ENCODE data around the gene FMNL1. TPM values are rescaled to one million over a fixed set of nuclear protein-coding genes. Genes with fewer than 3 reads are reported as not detected.

The FMNL1 gene
- total and polyA plus RNA-seq, 4 donors = 1.5 to 7.4 (median 4.8) TPM

GRCh38 chr17:45269912-45270311, 48.2 kb downstream of the FMNL1 start:
- WGBS = 89% methylated on average over 7 of the region's 7 CpGs
- Histone ChIP-seq H3K27me3 (ENCODE audit: control insufficient read depth in 4 of 4, insufficient read depth in 4 of 4, low read length in 3 of 4) (no peaks in the 10 kb centered on the region), H3K9ac (ENCODE audit: low read depth in 1 of 2, low read length in 2 of 2) (no peak overlapping the region), H3K36me3 (ENCODE audit: control insufficient read depth in 4 of 4, insufficient read depth in 3 of 4, low read depth in 1 of 4, low read length in 3 of 4) (peaks cover 22 to 54% (median 38%) of the 10 kb centered on the region in 4 donors), H3K4me1 (ENCODE audit: control insufficient read depth in 4 of 4, insufficient read depth in 4 of 4, low read length in 3 of 4) (peaks cover 3 to 25% (median 18%) of the 10 kb centered on the region in 4 donors), H3K4me3 (ENCODE audit: low read depth in 1 of 3, low read length in 3 of 3) (no peak overlapping the region), H3K27ac (ENCODE audit: low read depth in 1 of 2, low read length in 2 of 2) (no peak overlapping the region), H3K9me3 (ENCODE audit: control insufficient read depth in 4 of 4, low read length in 3 of 4) (no peaks in the 10 kb centered on the region)
- no peak for DNase-seq (ENCODE audit: low spot score)
- TF ChIP-seq RXRA (IDR thresholded peaks at IDR 0.05) (no peak), HNF4G (IDR thresholded peaks at IDR 0.05) (no peak), FOXA1 (IDR thresholded peaks at IDR 0.05) (no peak), JUND (IDR thresholded peaks at IDR 0.05) (no peak), ATF3 (IDR thresholded peaks at IDR 0.05) (no peak)
- TF ChIP-seq, protein P1, sequence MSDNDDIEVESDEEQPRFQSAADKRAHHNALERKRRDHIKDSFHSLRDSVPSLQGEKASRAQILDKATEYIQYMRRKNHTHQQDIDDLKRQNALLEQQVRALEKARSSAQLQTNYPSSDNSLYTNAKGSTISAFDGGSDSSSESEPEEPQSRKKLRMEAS (IDR thresholded peaks at IDR 0.05) = no peak

GRCh38 chr17:45270828-45271418, 49.2 kb downstream of the FMNL1 start:
- H3K4me1 ChIP-seq (ENCODE audit: control insufficient read depth in 4 of 4, insufficient read depth in 4 of 4, low read length in 3 of 4) = peaks cover 3 to 25% (median 19%) of the 10 kb centered on the region in 4 donors
- H3K4me3 ChIP-seq (ENCODE audit: low read depth in 1 of 3, low read length in 3 of 3) = no peak overlapping the region
- H3K27ac ChIP-seq (ENCODE audit: low read depth in 1 of 2, low read length in 2 of 2) = no peak overlapping the region
- H3K9me3 ChIP-seq (ENCODE audit: control insufficient read depth in 4 of 4, low read length in 3 of 4) = no peaks in the 10 kb centered on the region
- peaks cover 22 to 45% (median 36%) of the 10 kb centered on the region in 4 donors for H3K36me3 ChIP-seq (ENCODE audit: control insufficient read depth in 4 of 4, insufficient read depth in 3 of 4, low read depth in 1 of 4, low read length in 3 of 4)
- no peak overlapping the region for H3K9ac ChIP-seq (ENCODE audit: low read depth in 1 of 2, low read length in 2 of 2)
- no peak for TF ChIP-seq YY1 (IDR thresholded peaks at IDR 0.05)
- TF ChIP-seq, protein P2, sequence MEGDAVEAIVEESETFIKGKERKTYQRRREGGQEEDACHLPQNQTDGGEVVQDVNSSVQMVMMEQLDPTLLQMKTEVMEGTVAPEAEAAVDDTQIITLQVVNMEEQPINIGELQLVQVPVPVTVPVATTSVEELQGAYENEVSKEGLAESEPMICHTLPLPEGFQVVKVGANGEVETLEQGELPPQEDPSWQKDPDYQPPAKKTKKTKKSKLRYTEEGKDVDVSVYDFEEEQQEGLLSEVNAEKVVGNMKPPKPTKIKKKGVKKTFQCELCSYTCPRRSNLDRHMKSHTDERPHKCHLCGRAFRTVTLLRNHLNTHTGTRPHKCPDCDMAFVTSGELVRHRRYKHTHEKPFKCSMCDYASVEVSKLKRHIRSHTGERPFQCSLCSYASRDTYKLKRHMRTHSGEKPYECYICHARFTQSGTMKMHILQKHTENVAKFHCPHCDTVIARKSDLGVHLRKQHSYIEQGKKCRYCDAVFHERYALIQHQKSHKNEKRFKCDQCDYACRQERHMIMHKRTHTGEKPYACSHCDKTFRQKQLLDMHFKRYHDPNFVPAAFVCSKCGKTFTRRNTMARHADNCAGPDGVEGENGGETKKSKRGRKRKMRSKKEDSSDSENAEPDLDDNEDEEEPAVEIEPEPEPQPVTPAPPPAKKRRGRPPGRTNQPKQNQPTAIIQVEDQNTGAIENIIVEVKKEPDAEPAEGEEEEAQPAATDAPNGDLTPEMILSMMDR (IDR thresholded peaks at IDR 0.05; ENCODE audit: low read depth, low read length, missing input control) = peak; percentile 18
- DNase-seq (ENCODE audit: low spot score) = no peak
- no peaks in the 10 kb centered on the region for H3K27me3 ChIP-seq (ENCODE audit: control insufficient read depth in 4 of 4, insufficient read depth in 4 of 4, low read length in 3 of 4)
- WGBS = 87% methylated on average over 13 of the region's 13 CpGs

- Histone ChIP-seq H3K9me3 (ENCODE audit: control insufficient read depth in 4 of 4, low read length in 3 of 4) (no peaks in the 10 kb centered on the region), H3K4me1 (ENCODE audit: control insufficient read depth in 4 of 4, insufficient read depth in 4 of 4, low read length in 3 of 4) (peaks cover 3 to 26% (median 20%) of the 10 kb centered on the region in 4 donors), H3K4me3 (ENCODE audit: low read depth in 1 of 3, low read length in 3 of 3) (no peak overlapping the region), H3K27me3 (ENCODE audit: control insufficient read depth in 4 of 4, insufficient read depth in 4 of 4, low read length in 3 of 4) (no peaks in the 10 kb centered on the region), H3K27ac (ENCODE audit: low read depth in 1 of 2, low read length in 2 of 2) (no peak overlapping the region), H3K36me3 (ENCODE audit: control insufficient read depth in 4 of 4, insufficient read depth in 3 of 4, low read depth in 1 of 4, low read length in 3 of 4) (peaks cover 22 to 40% (median 36%) of the 10 kb centered on the region in 4 donors), H3K9ac (ENCODE audit: low read depth in 1 of 2, low read length in 2 of 2) (no peak overlapping the region)
- WGBS = 86% methylated on average over 3 of the region's 3 CpGs
- peak; percentile 55 to 69 for TF ChIP-seq HNF4A (conservative IDR thresholded peaks at IDR 0.05)
- TF ChIP-seq RAD21 (IDR thresholded peaks at IDR 0.05) = no peak
- no peak for DNase-seq (ENCODE audit: low spot score)
Observed at GRCh38 chr17:45271603-45272002, 49.9 kb downstream of the FMNL1 start.

- Histone ChIP-seq H3K4me1 (ENCODE audit: control insufficient read depth in 4 of 4, insufficient read depth in 4 of 4, low read length in 3 of 4) (peaks cover 14 to 42% (median 35%) of the 10 kb centered on the region in 4 donors), H3K4me3 (ENCODE audit: low read depth in 1 of 3, low read length in 3 of 3) (no peak overlapping the region), H3K36me3 (ENCODE audit: control insufficient read depth in 4 of 4, insufficient read depth in 3 of 4, low read depth in 1 of 4, low read length in 3 of 4) (peaks cover 10 to 23% (median 21%) of the 10 kb centered on the region in 4 donors), H3K9me3 (ENCODE audit: control insufficient read depth in 4 of 4, low read length in 3 of 4) (no peaks in the 10 kb centered on the region), H3K27me3 (ENCODE audit: control insufficient read depth in 4 of 4, insufficient read depth in 4 of 4, low read length in 3 of 4) (no peaks in the 10 kb centered on the region), H3K9ac (ENCODE audit: low read depth in 1 of 2, low read length in 2 of 2) (no peak overlapping the region), H3K27ac (ENCODE audit: low read depth in 1 of 2, low read length in 2 of 2) (peak overlapping the region; percentile 69 to 73)
- TF ChIP-seq RAD21 (IDR thresholded peaks at IDR 0.05) (peak; percentile 33 to 38), SP1 (IDR thresholded peaks at IDR 0.05) (peak; percentile 77), NR2F2 (IDR thresholded peaks at IDR 0.05) (peak; percentile 78), HNF4A (conservative IDR thresholded peaks at IDR 0.05) (peak; percentile 79 to 82), YY1 (IDR thresholded peaks at IDR 0.05) (no peak), HNF4G (IDR thresholded peaks at IDR 0.05) (peak; percentile 44), JUND (IDR thresholded peaks at IDR 0.05) (peak; percentile 57 to 84), ZBTB33 (IDR thresholded peaks at IDR 0.05) (no peak), RXRA (IDR thresholded peaks at IDR 0.05) (peak; percentile 93 to 98)
- 43% methylated on average over 16 of the region's 16 CpGs for WGBS
- no peak for DNase-seq (ENCODE audit: low spot score)
Observed at GRCh38 chr17:45273551-45273957, 51.9 kb downstream of the FMNL1 start.

All from liver (tissue), 9 donors.